AG04450 (cell line): Measurements from ENCODE around the gene STX2. TPM values are rescaled to one million over a fixed set of nuclear protein-coding genes. Genes with fewer than 3 reads are reported as not detected.
"Not testable (repeated sequence)": the region's sequence is repeated elsewhere in the genome, so short reads cannot be mapped to it uniquely, and the experiment has no call there.

ENCODE experiments used
- CTCF ChIA-PET: fragments of 300-600, 350-600 bp; formaldehyde crosslinking; extraction: SDS; loops from one replicate; lab custom pipeline; 2022; ENCODE audit warnings: antibody characterized with exemption, inconsistent platforms; lab: Charles Lee
- POLR2A ChIA-PET: fragments of 350-600 bp; formaldehyde crosslinking; extraction: SDS; loops from one replicate; lab custom pipeline; 2021; ENCODE audit warnings: antibody characterized with exemption, inconsistent platforms; lab: Yijun Ruan, JAX
- DNase-seq: peaks from one replicate; pipeline ENCODE4 v3.0.0-alpha.2; 2011; ENCODE audit warnings: low read depth, low spot score
- H3K27ac ChIP-seq: one replicate; pipeline ENCODE4 v1.5.1; 2012; ENCODE audit warnings: low read depth, low read length, control low read depth
- H3K27me3 ChIP-seq: one replicate; pipeline ENCODE4 v1.6.0; 2012; ENCODE audit warnings: low read length; ENCODE audit not compliant: control insufficient read depth, insufficient read depth
- H3K4me3 ChIP-seq: 2 replicates; pipeline ENCODE4 v1.5.1; 2011; ENCODE audit warnings: mild to moderate bottlenecking, low read depth, low read length, control low read depth
- H3K9me3 ChIP-seq: 2 replicates; pipeline ENCODE4 v1.5.1; 2012; ENCODE audit warnings: low read length; ENCODE audit not compliant: control insufficient read depth, insufficient read depth
- CTCF ChIP-seq: IDR thresholded peaks from 2 replicates; pipeline ENCODE4 v1.5.1; 2011; ENCODE audit warnings: low read depth, low read length, control low read depth, inconsistent platforms
- polyA plus RNA-seq: library from polyadenylated mRNA; depleted of rRNA; stranded (reverse); fragments of >200 nt; gene quantifications from 2 replicates; pipeline ENCODE4 v1.2.3, GENCODE V29; 2011

Gene STX2
- polyA plus RNA-seq, 1 experiment = 42.8 TPM

GRCh38 chr12:130787041-130787440 lies 52.0 kb downstream of the STX2 start:
- TF ChIP-seq CTCF = no peak
- no peak overlapping the region for H3K4me3 ChIP-seq
- no peak overlapping the region for H3K27ac ChIP-seq
- POLR2A ChIA-PET = no interaction called here
- CTCF ChIA-PET = no interaction called here
- H3K27me3 ChIP-seq = no peaks in the 10 kb centered on the region
- peaks cover 6% of the 10 kb centered on the region; the same call in 1 of the 2 replicates for H3K9me3 ChIP-seq
- DNase-seq = no peak

GRCh38 chr12:130783110-130783715 lies 55.8 kb downstream of the STX2 start:
- ChIA-PET CTCF (no interaction called here), POLR2A (no interaction called here)
- DNase-seq = no peak
- Histone ChIP-seq H3K27me3 (no peaks in the 10 kb centered on the region), H3K27ac (no peak overlapping the region), H3K9me3 (peaks cover 6% of the 10 kb centered on the region; the same call in 1 of the 2 replicates), H3K4me3 (no peak overlapping the region)
- TF ChIP-seq CTCF = no peak

- H3K4me3 ChIP-seq, H3K27me3 ChIP-seq, H3K27ac ChIP-seq, DNase-seq, CTCF ChIA-PET, H3K9me3 ChIP-seq, POLR2A ChIA-PET: not testable (repeated sequence)
Measured at GRCh38 chr12:130782245-130782644, 56.8 kb downstream of the STX2 start.

GRCh38 chr12:130780880-130781575 lies 58.0 kb downstream of the STX2 start:
- ChIA-PET POLR2A (no interaction called here), CTCF (no interaction called here)
- H3K4me3 ChIP-seq = no peak overlapping the region
- no peaks in the 10 kb centered on the region for H3K9me3 ChIP-seq
- H3K27me3 ChIP-seq = no peaks in the 10 kb centered on the region
- H3K27ac ChIP-seq = no peak overlapping the region
- no peak for TF ChIP-seq CTCF
- no peak for DNase-seq

GRCh38 chr12:130780325-130780724 lies 58.7 kb downstream of the STX2 start:
- Histone ChIP-seq H3K27me3 (no peaks in the 10 kb centered on the region), H3K4me3 (no peak overlapping the region), H3K27ac (no peak overlapping the region), H3K9me3 (no peaks in the 10 kb centered on the region)
- POLR2A ChIA-PET = no interaction called here
- CTCF ChIA-PET = no interaction called here
- DNase-seq = no peak
- TF ChIP-seq CTCF = no peak
